ENCODE results near the gene GSC.
"Not testable (repeated sequence)": the region's sequence is repeated elsewhere in the genome, so short reads cannot be mapped to it uniquely, and the experiment has no call there.

The GSC gene

GRCh38 chr14:94738097-94738496 is 31.8 kb downstream of the GSC start:
- no peak for DNase-seq

- DNase-seq, result no peak
These were observed 41.0 kb downstream of the GSC start for GRCh38 chr14:94728950-94729349.

DNA sequence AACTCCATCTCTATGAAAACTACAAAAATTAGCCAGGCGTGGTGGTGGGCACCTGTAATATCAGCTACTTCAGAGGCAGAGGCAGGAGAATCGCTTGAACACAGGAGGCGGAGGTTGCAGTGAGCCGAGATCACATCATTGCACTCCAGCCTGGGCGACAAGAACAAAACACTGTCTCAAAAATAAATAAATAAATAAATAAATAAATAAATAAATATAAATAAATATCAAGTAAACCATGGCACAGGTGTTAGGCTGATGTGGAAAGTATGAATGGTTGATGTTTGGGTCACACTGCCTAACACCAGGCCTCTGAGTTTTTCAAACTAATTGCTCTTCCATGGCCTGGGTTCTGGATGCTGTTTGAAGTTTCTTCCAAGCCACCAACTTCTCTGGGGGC is 41.5 kb downstream of the GSC start:
- DNase-seq, result not testable (repeated sequence)

- DNase-seq, result not testable (repeated sequence)
These were observed 43.3 kb downstream of the GSC start for GRCh38 chr14:94726649-94727048.

DNA sequence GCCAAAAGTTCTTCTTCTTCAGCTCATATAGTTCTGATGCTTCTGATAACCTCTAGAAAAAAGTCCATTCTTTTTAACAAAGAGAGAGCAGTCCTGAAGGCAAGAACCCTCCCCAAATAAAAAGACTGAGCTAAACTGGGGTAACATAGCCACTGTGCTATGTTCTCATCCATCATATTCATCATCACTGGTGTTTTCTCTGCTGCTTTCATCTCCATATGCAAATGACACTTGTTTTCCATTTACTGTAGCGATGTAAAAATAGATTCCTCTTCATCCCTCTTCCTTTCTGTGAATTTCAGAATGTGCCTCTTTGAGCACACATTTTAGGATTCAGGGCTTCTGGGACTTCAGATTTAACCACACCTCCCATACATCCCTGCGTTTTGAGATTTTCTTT is 44.9 kb downstream of the GSC start:
- no peak for DNase-seq

GRCh38 chr14:94722397-94722796 is 47.5 kb downstream of the GSC start:
- DNase-seq, result no peak

Data from NCI-H187 (cell line).